ELR (cell line): ENCODE data around the gene LRRC8A.
A peak's percentile ranks its signal among the peaks of the same experiment; 100 is the strongest.
"Not testable (repeated sequence)": the region's sequence is repeated elsewhere in the genome, so short reads cannot be mapped to it uniquely, and the experiment has no call there.

Experiments used
- DNase-seq: peaks from one replicate; pipeline ENCODE4 v3.0.0-alpha.2; 2015; ENCODE audit warnings: low read depth

The LRRC8A gene

DNA sequence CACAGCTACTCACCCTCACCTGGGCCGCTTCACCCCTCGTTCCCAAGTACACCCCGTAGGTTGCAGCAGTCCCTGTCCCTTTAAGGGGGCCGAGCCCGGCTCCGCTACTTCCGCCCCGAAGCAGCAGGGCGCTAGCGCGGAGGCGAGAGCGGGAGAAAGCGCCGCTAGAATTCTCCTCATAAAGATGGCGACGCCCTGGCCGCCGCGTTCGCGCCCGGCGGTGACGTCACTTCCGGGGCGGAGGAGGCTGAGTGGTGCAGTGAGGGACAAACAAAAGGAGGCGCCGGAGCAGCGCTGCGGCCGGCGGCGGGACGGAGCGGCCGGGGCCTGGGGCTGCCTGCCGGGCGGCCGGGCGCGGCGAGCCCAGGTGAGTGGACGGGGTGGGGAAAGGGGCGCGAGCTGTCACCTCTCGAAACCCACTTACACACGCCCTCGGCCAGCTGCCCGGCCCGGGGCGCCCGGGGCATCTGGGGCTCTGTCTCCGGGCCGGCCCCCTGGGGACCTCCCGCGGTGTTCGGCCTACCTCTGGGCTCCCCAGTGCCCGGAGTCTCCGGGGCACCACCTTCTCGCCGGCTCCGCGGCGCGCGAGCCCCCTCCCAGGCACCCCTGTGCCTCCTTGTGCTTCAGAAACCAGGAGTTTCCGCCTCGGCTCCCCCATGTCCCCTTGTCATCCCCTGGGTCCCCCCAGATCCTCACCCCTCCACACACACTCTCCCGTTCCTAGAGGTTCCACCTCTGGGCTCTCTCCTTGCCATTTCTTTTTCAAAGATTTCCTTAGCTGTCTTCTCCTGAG, at the start of gene LRRC8A, which contains the start of gene KYAT1:
TSS of gene LRRC8A (plus strand) at position 250 of the 793 bp plus-strand sequence. CDS start 25,032 bp downstream, outside the sequence.
TSS of gene KYAT1 (minus strand) at position 67 of the 793 bp plus-strand sequence. CDS start 36,545 bp downstream, outside the sequence.
- DNase-seq = peak; percentile 97

DNA sequence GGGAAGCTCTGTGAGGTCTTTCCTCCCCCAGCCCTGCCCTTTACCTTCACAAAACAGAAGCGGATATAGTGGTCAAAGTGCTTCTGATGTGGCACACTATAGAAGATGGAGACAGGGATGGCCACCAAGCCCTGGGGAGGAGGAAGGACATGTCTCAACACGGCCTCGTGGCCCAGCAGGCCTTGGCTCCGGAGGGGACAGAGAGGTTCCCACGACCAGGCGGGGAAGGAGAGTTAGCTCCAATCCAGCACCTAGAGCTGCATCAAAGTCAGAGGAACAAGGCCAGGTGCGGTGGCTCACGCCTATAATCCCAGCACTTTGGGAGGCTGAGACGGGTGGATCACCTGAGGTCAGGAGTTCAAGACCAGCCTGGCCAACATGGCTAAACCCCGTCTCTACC, 48.2 kb upstream of the LRRC8A start:
- DNase-seq = no peak

GRCh38 chr9:128835246-128836210, 46.4 kb upstream of the LRRC8A start:
- DNase-seq = no peak

DNA sequence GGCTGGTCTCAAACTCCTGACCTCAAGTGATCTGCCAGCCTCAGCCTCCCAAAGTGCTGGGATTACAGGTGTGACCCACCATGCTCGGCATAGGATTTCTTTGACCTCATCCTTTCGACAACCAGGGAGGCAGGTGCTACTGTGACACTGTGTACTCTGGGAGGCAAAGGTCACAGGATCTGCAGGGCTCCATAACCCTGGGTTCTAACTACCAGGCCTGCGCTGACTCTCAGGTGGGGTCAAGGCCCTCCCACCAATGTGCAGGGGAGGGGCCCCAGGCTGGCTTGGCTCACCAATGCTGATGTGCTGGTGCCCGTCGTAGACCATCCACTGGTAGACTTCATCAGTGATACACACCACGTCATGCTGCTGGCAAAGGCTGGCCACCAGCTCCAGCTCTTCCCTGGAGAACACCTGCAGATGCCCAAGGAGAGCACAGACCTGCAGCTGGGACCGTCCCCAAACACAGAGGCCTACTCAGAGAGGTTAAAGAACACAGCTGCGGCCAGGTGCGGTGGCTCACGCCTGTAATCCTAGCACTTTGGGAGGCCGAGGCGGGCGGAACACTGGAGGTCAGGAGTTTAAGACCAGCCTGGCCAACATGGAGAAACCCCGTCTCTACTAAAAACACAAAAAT, 45.3 kb upstream of the LRRC8A start:
- no peak for DNase-seq

DNA sequence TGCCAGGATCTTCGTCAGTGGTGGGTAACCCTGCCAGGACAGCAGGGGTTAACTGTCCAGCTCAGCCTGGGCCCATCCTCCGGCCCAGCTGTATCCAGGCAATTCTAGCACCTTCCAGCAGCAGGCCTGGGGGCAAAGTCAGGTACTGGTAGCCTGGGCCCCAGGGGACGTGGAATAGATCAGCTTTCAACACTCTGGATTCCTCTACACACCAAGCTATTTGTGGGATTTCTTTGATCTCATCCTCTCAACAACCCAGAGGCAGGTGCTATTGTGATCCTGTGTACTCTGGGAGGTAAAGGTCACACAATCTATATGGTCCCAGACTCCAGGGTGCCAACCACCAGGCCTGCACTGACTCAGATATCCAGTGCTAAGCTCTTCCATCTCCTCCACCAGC, 43.6 kb upstream of the LRRC8A start:
- no peak for DNase-seq

GRCh38 chr9:128840524-128840923, 41.4 kb upstream of the LRRC8A start:
- no peak for DNase-seq

DNA sequence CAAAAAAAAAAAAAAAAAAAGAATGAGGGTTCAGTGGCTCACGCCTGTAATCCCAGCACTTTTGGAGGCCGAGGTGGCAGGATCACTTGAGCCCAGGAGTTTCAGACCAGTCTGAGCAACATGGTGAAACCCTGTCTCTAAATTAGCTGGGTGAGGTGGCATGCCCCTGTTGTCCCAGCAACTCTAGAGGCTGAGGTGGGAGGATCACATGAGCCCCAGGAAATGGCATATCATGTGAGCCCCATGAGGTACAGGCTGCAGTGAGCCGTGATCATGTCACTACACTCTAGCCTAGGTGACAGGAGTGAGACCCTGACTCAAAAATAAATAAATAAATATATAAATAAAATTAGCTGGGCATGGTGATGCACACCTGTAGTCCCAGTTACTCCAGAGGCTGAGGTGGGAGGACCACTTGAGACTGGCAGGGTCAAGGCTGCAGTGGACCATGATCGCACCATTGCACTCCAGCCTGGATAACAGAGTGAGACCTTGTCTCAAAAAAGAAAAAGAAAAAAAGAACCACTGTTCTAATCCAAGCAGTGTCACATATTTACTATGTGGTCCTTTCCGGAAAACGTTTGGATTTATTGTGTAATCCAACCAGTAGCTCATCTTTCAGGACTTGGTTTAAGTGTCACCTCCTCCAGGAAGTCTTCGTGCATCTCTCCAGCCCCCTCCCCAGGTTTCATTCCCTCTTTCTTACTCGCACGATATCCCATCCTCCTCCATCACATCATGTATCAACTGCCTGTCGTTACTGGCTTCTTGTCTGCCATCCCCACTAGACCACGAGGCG, 40.0 kb upstream of the LRRC8A start:
- no peak for DNase-seq

DNA sequence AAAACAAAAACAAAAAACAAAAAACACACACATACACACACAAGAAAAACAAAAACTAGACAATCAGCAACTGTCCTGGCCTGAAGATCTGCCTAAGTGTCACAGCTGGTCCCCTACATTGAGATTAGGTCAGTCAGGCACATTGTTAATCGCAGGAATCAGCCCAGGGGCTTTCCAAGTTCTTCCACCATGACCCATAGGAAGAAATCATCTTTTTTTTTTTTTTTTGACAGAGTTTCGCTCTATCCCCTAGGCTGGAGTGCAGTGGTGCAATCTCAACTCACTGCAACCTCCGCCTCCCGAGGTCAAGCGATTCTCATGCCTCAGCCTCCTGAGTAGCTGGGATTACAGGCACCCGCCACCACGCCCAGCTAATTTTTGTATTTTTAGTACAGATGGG, 38.8 kb upstream of the LRRC8A start:
- DNase-seq = not testable (repeated sequence)

- DNase-seq = no peak
Observed at GRCh38 chr9:128845186-128845931, 36.6 kb upstream of the LRRC8A start.

- DNase-seq = no peak
Observed at GRCh38 chr9:128846680-128847030, 35.3 kb upstream of the LRRC8A start.

GRCh38 chr9:128847803-128848202, 34.1 kb upstream of the LRRC8A start:
- DNase-seq = no peak

- DNase-seq = not testable (repeated sequence)
Observed at GRCh38 chr9:128851024-128851423, 30.9 kb upstream of the LRRC8A start.

DNA sequence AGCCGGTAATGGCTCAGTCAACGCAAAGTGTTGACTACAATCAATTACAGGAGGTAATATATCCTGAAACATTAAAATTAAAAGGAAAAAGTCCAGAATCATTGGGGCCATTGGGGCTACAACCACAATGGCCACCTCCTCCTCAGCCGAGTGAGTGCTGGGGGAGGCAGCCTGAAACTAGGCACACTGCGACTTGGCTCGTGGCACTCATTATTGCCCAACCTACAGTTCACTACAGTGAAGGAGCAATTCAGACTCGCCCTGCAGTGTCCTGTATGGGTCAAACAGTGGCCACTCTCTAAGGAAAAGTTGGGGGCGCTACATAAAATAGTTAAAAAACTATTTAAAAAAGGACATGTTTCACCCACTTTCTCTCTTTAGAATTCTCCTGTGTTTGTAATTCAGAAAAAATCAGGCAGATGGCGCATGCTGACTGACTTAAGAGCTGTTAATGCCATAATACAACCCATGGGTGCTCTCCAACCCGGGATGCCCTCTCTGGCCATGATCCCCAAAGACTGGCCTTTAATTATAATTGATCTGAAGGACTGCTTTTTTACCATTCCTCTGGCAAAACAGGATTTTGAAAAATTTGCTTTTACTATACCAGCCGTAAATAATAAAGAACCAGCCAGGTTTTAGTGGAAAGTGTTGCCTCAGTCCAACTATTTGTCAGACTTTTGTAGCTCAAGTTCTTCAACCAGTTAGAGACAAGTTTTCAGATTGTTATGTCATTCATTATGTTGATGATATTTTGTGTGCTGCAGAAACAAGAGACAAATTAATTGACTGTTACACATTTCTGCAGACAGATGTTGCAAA, 29.9 kb upstream of the LRRC8A start:
- DNase-seq = peak; percentile 77

GRCh38 chr9:128852646-128853045, 29.3 kb upstream of the LRRC8A start:
- DNase-seq = not testable (repeated sequence)

GRCh38 chr9:128854454-128854853, 27.5 kb upstream of the LRRC8A start:
- not testable (repeated sequence) for DNase-seq

DNA sequence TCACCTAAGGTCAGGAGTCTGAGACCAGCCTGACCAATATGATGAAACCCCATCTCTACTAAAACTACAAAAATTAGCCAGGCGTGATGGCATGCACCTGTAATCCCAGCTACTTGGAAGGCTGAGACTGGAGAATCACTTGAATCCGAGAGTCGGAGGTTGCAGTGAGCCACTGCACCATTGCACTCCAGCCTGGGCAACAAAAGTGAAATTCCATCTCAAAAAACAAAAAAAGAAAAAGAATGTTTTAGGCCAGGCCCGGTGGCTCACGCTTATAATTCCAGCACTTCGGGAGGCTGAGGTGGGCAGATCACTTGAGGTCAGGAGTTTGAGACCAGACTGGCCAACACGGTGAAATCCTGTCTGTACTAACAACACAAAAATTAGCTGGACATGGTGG, 23.5 kb upstream of the LRRC8A start:
- DNase-seq = not testable (repeated sequence)

- DNase-seq = no peak
Observed at GRCh38 chr9:128860937-128861336, 21.0 kb upstream of the LRRC8A start.

GRCh38 chr9:128861501-128861900, 20.4 kb upstream of the LRRC8A start:
- no peak for DNase-seq

GRCh38 chr9:128862401-128862851, 19.5 kb upstream of the LRRC8A start:
- no peak for DNase-seq

- peak; percentile 78 for DNase-seq
Observed at GRCh38 chr9:128863647-128864046, 18.3 kb upstream of the LRRC8A start.
